K562 (cell line): ENCODE results near the gene GAPVD1. TPM values are rescaled to one million over a fixed set of nuclear protein-coding genes. Genes with fewer than 3 reads are reported as not detected.

Source experiments
- FIP1L1 ChIP-seq: fragments of 200-400 bp; formaldehyde crosslinking; IDR thresholded peaks from 2 replicates; pipeline ENCODE4 v1.6.1; 2018; ENCODE audit warnings: mild to moderate bottlenecking, low read depth, low read length; ENCODE audit not compliant: poor library complexity, severe bottlenecking
- KDM1A ChIP-seq, 2 experiments: fragments of 450-650 bp; IDR thresholded peaks; 2 replicates each; pipeline ENCODE4 v1.6.1; 2016; ENCODE audit warnings: mild to moderate bottlenecking in 2 of 2
- YY1 ChIP-seq, 3 experiments: IDR thresholded peaks; 2 replicates each; pipeline ENCODE4 v1.6.1; 2011; ENCODE audit warnings: low read length in 2 of 3, mild to moderate bottlenecking in 2 of 3, moderate library complexity in 2 of 3, borderline replicate concordance in 1 of 3, control low read depth in 1 of 3, low read depth in 1 of 3; ENCODE audit not compliant: insufficient read depth in 3 of 3, insufficient replicate concordance in 2 of 3, control insufficient read depth in 1 of 3, insufficient read length in 1 of 3; ENCODE audit errors: extremely low read depth in 1 of 3
- ZNF165 ChIP-seq: fragments of 250-450 bp; sonication (Bioruptor Pico); IDR thresholded peaks from 2 replicates; pipeline ENCODE4 v1.4.0; 2020; ENCODE audit warnings: borderline replicate concordance
- ZNF212 ChIP-seq: fragments of 450-650 bp; formaldehyde crosslinking; IDR thresholded peaks from 2 replicates; pipeline ENCODE4 v1.4.0; 2020; ENCODE audit warnings: mild to moderate bottlenecking
- ZNF785 ChIP-seq: fragments of 250-450 bp; sonication (Bioruptor Pico); IDR thresholded peaks from 2 replicates; pipeline ENCODE4 v1.4.0; 2020; ENCODE audit warnings: mild to moderate bottlenecking
- polyA plus RNA-seq, 8 experiments: library from polyadenylated mRNA; depleted of rRNA in 4 of 8; stranded (reverse) in 5 of 8; unstranded in 3 of 8; fragments of >200 nt; fragmentation: Nextera tagmentation in 2 of 8; fragmentation: Illumina TruSeq in 1 of 8; extraction: Ambion mirVana in 2 of 8; extraction: Trizol in 1 of 8; gene quantifications; 2 replicates each; pipeline versions ENCODE4 v1.2.1 to v1.2.3, GENCODE V29; 2011 to 2014; ENCODE audit warnings: inconsistent platforms in 1 of 8, missing spikeins in 1 of 8
- total RNA-seq, 7 experiments: library from RNA; depleted of rRNA in 6 of 7; stranded (reverse); fragments of >200 nt in 6 of 7; fragmentation: Illumina TruSeq in 2 of 7; extraction: Trizol in 2 of 7; gene quantifications; 2 replicates each; pipeline versions ENCODE4 v1.2.1 to v1.2.3, GENCODE V29; 2011 to 2021; ENCODE audit warnings: low replicate concordance in 1 of 7
- TF ChIP-seq, protein P1 (sequence below), 2 experiments: IDR thresholded peaks; 2 replicates each; pipeline ENCODE4 v1.6.1; 2011; ENCODE audit warnings: borderline replicate concordance in 1 of 2, control low read depth in 1 of 2, low read depth in 1 of 2, low read length in 1 of 2, mild to moderate bottlenecking in 1 of 2, mixed read lengths in 1 of 2, moderate library complexity in 1 of 2; ENCODE audit not compliant: insufficient read depth in 1 of 2, insufficient read length in 1 of 2, poor library complexity in 1 of 2, severe bottlenecking in 1 of 2; ENCODE audit errors: extremely low read depth in 1 of 2
- TF ChIP-seq, protein P2 (sequence below): sonication (generic); formaldehyde crosslinking; IDR thresholded peaks from 2 replicates; pipeline ENCODE4 v1.8.0; 2022; ENCODE audit warnings: mild to moderate bottlenecking, missing genetic modification reagents, borderline replicate concordance
- TF ChIP-seq, protein P3 (sequence below), 2 experiments: IDR thresholded peaks; 2 replicates each; pipeline ENCODE4 v1.6.1; 2012; ENCODE audit warnings: improper control_type of control experiment in 2 of 2, low read depth in 2 of 2, low read length in 2 of 2, borderline replicate concordance in 1 of 2
- TF ChIP-seq, protein P4 (sequence below): sonication (generic); IDR thresholded peaks from 2 replicates; pipeline ENCODE4 v1.6.1; 2016
- TF ChIP-seq, protein P5 (sequence below): sonication (generic); formaldehyde crosslinking; IDR thresholded peaks from 2 replicates; pipeline ENCODE4 v1.8.1; 2023; ENCODE audit warnings: mild to moderate bottlenecking, missing genetic modification reagents, moderate library complexity
- TF ChIP-seq, protein P6 (sequence below): fragments of 450-650 bp; IDR thresholded peaks from 2 replicates; pipeline ENCODE4 v1.7.1; 2018; ENCODE audit warnings: mild to moderate bottlenecking, low read depth; ENCODE audit not compliant: partially characterized antibody

The GAPVD1 gene
- total and polyA plus RNA-seq, 9 of the 15 experiments (the other 6 are each of a cell fraction or from before 2014, with no cell fraction given) = 9.5 to 66.1 (median 45.5) TPM

DNA sequence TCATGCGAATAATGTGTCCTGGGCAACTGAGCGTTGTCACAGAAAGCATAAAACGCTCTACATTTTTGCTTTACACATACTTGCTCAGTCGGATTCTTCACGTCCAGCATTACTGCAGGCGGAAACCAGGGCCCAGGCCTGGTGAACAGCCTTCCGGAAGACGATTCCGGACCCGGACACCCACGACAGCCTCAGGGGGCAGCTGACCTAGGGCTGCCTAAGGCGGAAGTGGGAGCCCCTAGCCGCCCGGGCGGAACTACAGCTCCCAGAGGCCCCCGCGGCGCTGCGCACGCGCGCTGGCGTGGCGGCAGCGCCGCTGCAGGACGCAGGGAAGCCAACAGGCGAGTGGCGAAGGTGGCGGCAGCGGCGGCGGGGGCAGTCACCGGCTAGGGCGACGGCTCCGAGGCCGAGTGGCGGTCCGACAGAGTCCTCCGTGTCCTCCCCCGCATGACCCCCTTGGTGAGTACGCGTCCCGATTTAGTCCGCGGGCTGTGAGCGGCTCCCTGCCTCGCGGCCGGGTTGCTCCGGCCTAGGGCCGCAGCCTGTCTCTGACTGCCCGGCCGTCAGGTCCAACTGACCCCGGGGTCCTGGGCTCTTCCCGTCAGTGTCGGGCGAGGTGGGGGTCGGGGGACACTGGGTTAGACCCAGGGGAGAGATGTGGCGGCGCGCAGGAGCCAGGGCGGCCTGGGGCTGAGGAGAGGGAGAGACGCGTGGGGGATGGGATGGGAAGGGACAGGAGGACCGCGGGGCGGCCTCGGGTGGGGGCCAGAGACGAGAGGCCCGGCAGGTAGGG is at the start of gene GAPVD1 (continued):
- TF ChIP-seq, protein P1, sequence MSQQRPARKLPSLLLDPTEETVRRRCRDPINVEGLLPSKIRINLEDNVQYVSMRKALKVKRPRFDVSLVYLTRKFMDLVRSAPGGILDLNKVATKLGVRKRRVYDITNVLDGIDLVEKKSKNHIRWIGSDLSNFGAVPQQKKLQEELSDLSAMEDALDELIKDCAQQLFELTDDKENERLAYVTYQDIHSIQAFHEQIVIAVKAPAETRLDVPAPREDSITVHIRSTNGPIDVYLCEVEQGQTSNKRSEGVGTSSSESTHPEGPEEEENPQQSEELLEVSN (IDR thresholded peaks at IDR 0.05; ENCODE audit: borderline replicate concordance in 1 of 2, extremely low read depth in 1 of 2, insufficient read depth in 1 of 2, insufficient read length in 1 of 2, low read depth in 1 of 2, low read length in 1 of 2, poor library complexity in 1 of 2, severe bottlenecking in 1 of 2) = peak; percentile 40 to 59
- TF ChIP-seq, protein P2, sequence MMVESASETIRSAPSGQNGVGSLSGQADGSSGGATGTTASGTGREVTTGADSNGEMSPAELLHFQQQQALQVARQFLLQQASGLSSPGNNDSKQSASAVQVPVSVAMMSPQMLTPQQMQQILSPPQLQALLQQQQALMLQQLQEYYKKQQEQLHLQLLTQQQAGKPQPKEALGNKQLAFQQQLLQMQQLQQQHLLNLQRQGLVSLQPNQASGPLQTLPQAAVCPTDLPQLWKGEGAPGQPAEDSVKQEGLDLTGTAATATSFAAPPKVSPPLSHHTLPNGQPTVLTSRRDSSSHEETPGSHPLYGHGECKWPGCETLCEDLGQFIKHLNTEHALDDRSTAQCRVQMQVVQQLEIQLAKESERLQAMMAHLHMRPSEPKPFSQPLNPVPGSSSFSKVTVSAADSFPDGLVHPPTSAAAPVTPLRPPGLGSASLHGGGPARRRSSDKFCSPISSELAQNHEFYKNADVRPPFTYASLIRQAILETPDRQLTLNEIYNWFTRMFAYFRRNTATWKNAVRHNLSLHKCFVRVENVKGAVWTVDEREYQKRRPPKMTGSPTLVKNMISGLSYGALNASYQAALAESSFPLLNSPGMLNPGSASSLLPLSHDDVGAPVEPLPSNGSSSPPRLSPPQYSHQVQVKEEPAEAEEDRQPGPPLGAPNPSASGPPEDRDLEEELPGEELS (CRISPR knock-in tag) = peak; percentile 83; the same call in 1 of the 2 replicates
- TF ChIP-seq ZNF785 (CRISPR knock-in tag) (no peak), YY1 (IDR thresholded peaks at IDR 0.05; ENCODE audit: borderline replicate concordance in 1 of 3, control insufficient read depth in 1 of 3, extremely low read depth in 1 of 3, insufficient read depth in 3 of 3, insufficient read length in 1 of 3, insufficient replicate concordance in 2 of 3, low read depth in 1 of 3, low read length in 2 of 3) (peak in 2 of 3 experiments; percentile 76 to 83), ZNF212 (CRISPR knock-in tag) (0 out of 2 replicates have a peak, but pooled peaks have one; percentile 62), ZNF165 (no peak), KDM1A (IDR thresholded peaks at IDR 0.05) (peak; percentile 15 to 51; a peak in 2 of 4 replicates), FIP1L1 (peak; percentile 81)
- TF ChIP-seq, protein P3, sequence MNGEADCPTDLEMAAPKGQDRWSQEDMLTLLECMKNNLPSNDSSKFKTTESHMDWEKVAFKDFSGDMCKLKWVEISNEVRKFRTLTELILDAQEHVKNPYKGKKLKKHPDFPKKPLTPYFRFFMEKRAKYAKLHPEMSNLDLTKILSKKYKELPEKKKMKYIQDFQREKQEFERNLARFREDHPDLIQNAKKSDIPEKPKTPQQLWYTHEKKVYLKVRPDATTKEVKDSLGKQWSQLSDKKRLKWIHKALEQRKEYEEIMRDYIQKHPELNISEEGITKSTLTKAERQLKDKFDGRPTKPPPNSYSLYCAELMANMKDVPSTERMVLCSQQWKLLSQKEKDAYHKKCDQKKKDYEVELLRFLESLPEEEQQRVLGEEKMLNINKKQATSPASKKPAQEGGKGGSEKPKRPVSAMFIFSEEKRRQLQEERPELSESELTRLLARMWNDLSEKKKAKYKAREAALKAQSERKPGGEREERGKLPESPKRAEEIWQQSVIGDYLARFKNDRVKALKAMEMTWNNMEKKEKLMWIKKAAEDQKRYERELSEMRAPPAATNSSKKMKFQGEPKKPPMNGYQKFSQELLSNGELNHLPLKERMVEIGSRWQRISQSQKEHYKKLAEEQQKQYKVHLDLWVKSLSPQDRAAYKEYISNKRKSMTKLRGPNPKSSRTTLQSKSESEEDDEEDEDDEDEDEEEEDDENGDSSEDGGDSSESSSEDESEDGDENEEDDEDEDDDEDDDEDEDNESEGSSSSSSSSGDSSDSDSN (IDR thresholded peaks at IDR 0.05; ENCODE audit: borderline replicate concordance in 1 of 2, low read depth in 2 of 2, low read length in 2 of 2) = peak in 1 of 2 experiments; percentile 67; a peak in 2 of 4 replicates
- TF ChIP-seq, protein P4, sequence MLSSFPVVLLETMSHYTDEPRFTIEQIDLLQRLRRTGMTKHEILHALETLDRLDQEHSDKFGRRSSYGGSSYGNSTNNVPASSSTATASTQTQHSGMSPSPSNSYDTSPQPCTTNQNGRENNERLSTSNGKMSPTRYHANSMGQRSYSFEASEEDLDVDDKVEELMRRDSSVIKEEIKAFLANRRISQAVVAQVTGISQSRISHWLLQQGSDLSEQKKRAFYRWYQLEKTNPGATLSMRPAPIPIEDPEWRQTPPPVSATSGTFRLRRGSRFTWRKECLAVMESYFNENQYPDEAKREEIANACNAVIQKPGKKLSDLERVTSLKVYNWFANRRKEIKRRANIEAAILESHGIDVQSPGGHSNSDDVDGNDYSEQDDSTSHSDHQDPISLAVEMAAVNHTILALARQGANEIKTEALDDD = peak; percentile 48; the same call in 1 of the 2 replicates
- TF ChIP-seq, protein P5, sequence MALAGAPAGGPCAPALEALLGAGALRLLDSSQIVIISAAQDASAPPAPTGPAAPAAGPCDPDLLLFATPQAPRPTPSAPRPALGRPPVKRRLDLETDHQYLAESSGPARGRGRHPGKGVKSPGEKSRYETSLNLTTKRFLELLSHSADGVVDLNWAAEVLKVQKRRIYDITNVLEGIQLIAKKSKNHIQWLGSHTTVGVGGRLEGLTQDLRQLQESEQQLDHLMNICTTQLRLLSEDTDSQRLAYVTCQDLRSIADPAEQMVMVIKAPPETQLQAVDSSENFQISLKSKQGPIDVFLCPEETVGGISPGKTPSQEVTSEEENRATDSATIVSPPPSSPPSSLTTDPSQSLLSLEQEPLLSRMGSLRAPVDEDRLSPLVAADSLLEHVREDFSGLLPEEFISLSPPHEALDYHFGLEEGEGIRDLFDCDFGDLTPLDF (CRISPR knock-in tag) = peak; percentile 25; the same call in 1 of the 2 replicates
- TF ChIP-seq, protein P6, sequence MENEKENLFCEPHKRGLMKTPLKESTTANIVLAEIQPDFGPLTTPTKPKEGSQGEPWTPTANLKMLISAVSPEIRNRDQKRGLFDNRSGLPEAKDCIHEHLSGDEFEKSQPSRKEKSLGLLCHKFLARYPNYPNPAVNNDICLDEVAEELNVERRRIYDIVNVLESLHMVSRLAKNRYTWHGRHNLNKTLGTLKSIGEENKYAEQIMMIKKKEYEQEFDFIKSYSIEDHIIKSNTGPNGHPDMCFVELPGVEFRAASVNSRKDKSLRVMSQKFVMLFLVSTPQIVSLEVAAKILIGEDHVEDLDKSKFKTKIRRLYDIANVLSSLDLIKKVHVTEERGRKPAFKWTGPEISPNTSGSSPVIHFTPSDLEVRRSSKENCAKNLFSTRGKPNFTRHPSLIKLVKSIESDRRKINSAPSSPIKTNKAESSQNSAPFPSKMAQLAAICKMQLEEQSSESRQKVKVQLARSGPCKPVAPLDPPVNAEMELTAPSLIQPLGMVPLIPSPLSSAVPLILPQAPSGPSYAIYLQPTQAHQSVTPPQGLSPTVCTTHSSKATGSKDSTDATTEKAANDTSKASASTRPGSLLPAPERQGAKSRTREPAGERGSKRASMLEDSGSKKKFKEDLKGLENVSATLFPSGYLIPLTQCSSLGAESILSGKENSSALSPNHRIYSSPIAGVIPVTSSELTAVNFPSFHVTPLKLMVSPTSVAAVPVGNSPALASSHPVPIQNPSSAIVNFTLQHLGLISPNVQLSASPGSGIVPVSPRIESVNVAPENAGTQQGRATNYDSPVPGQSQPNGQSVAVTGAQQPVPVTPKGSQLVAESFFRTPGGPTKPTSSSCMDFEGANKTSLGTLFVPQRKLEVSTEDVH = peak; percentile 39
